Activated naive CD8-positive, alpha-beta T cell treated with anti-CD3 and anti-CD28 coated beads for 36 hours (primary cell): ENCODE measurements around the gene PCDHGA5. TPM values are rescaled to one million over a fixed set of nuclear protein-coding genes. Genes with fewer than 3 reads are reported as not detected.
A peak's percentile ranks its signal among the peaks of the same experiment; 100 is the strongest.
"Not testable (repeated sequence)": the region's sequence is repeated elsewhere in the genome, so short reads cannot be mapped to it uniquely, and the experiment has no call there.

Experiments
- DNase-seq: peaks from one replicate; pipeline ENCODE4 v3.0.0; 2021
- H3K27ac Mint-ChIP-seq: one replicate; pipeline ENCODE4 v1.8.0; 2022; ENCODE audit warnings: mild to moderate bottlenecking, moderate library complexity, mixed read lengths
- H3K27me3 Mint-ChIP-seq: one replicate; pipeline ENCODE4 v1.8.0; 2022; ENCODE audit warnings: mild to moderate bottlenecking, mixed read lengths
- H3K36me3 Mint-ChIP-seq: one replicate; pipeline ENCODE4 v1.8.0; 2021; ENCODE audit warnings: mild to moderate bottlenecking, mixed read lengths
- H3K4me1 Mint-ChIP-seq: one replicate; pipeline ENCODE4 v1.8.0; 2021; ENCODE audit warnings: mixed read lengths
- H3K4me3 Mint-ChIP-seq: one replicate; pipeline ENCODE4 v1.8.0; 2022; ENCODE audit warnings: mild to moderate bottlenecking, moderate library complexity, mixed read lengths
- H3K9me3 Mint-ChIP-seq: one replicate; pipeline ENCODE4 v1.8.0; 2022; ENCODE audit warnings: mixed read lengths
- total RNA-seq, 2 experiments: library from RNA; stranded (reverse); gene quantifications; one replicate each; pipeline ENCODE4 v1.2.3, GENCODE V29; 2021

Gene PCDHGA5
- total RNA-seq: under 1 TPM in 1 of 2 experiments, not detected in 1; 0.06 TPM

- Mint-ChIP-seq H3K27ac (no peak within 1 kb of the TSS), H3K27me3 (peaks cover 93% of the 10 kb centered on the region), H3K36me3 (peaks cover 37% of the 10 kb centered on the region), H3K9me3 (peaks cover 39% of the 10 kb centered on the region), H3K4me1 (peaks cover 5% of the 10 kb centered on the region), H3K4me3 (no peak within 1 kb of the TSS)
- no peak for DNase-seq
Observed at GRCh38 chr5:141363952-141364660, at the start of gene PCDHGA5. PCDHGA5 (plus strand) TSS chr5:141364162; CDS start chr5:141364331, 169 bp downstream.

GRCh38 chr5:141316963-141317362 is 47.0 kb upstream of the PCDHGA5 start:
- not testable (repeated sequence) for H3K4me3 Mint-ChIP-seq, DNase-seq, H3K27ac Mint-ChIP-seq, H3K27me3 Mint-ChIP-seq
- Mint-ChIP-seq H3K9me3 (peaks cover 60% of the 10 kb centered on the region), H3K36me3 (peaks cover 83% of the 10 kb centered on the region), H3K4me1 (peaks cover 21% of the 10 kb centered on the region)

GRCh38 chr5:141319202-141319601 is 44.8 kb upstream of the PCDHGA5 start:
- Mint-ChIP-seq H3K27ac (no peak overlapping the region), H3K36me3 (peaks cover 70% of the 10 kb centered on the region), H3K27me3 (no peaks in the 10 kb centered on the region), H3K4me3 (peak overlapping the region; percentile 97), H3K9me3 (peaks cover 52% of the 10 kb centered on the region), H3K4me1 (peaks cover 21% of the 10 kb centered on the region)
- DNase-seq: no peak

- H3K27me3 Mint-ChIP-seq: no peaks in the 10 kb centered on the region
- DNase-seq: no peak
- peaks cover 68% of the 10 kb centered on the region for H3K36me3 Mint-ChIP-seq
- peaks cover 21% of the 10 kb centered on the region for H3K4me1 Mint-ChIP-seq
- peak overlapping the region; percentile 99 for H3K27ac Mint-ChIP-seq
- peak overlapping the region; percentile 97 for H3K4me3 Mint-ChIP-seq
- H3K9me3 Mint-ChIP-seq: peaks cover 51% of the 10 kb centered on the region
Observed at GRCh38 chr5:141319699-141320098, 44.3 kb upstream of the PCDHGA5 start.

- Mint-ChIP-seq H3K27ac (peak within 1 kb of the TSS; percentile 99), H3K4me3 (peak within 1 kb of the TSS; percentile 97), H3K36me3 (peaks cover 61% of the 10 kb centered on the region), H3K4me1 (peaks cover 20% of the 10 kb centered on the region), H3K9me3 (peaks cover 46% of the 10 kb centered on the region), H3K27me3 (no peaks in the 10 kb centered on the region)
- peak; percentile 94 for DNase-seq
Observed at GRCh38 chr5:141320225-141321169, 43.5 kb upstream of the PCDHGA5 start, which contains the start of gene TAF7. TAF7 (minus strand) TSS chr5:141320784; CDS start chr5:141320044, 740 bp downstream.

- Mint-ChIP-seq H3K9me3 (peaks cover 40% of the 10 kb centered on the region), H3K27me3 (peaks cover 13% of the 10 kb centered on the region), H3K36me3 (peaks cover 52% of the 10 kb centered on the region), H3K4me1 (peaks cover 24% of the 10 kb centered on the region), H3K27ac (no peak overlapping the region), H3K4me3 (no peak overlapping the region)
- DNase-seq: no peak
Observed at GRCh38 chr5:141322261-141322660, 41.7 kb upstream of the PCDHGA5 start.

- H3K36me3 Mint-ChIP-seq: peaks cover 30% of the 10 kb centered on the region
- peak overlapping the region; percentile 91 for H3K4me3 Mint-ChIP-seq
Observed at GRCh38 chr5:141326088-141326854, 37.7 kb upstream of the PCDHGA5 start.

GRCh38 chr5:141328231-141328630 is 35.7 kb upstream of the PCDHGA5 start:
- Mint-ChIP-seq H3K4me1 (peaks cover 6% of the 10 kb centered on the region), H3K27ac (no peak overlapping the region), H3K4me3 (no peak overlapping the region), H3K9me3 (peaks cover 26% of the 10 kb centered on the region), H3K36me3 (peaks cover 27% of the 10 kb centered on the region), H3K27me3 (peaks cover 63% of the 10 kb centered on the region)
- DNase-seq: no peak

More at GRCh38 chr5:141326088-141326854, 37.7 kb upstream of the PCDHGA5 start:
- peaks cover 26% of the 10 kb centered on the region for H3K9me3 Mint-ChIP-seq
- peak overlapping the region; percentile 88 for H3K27ac Mint-ChIP-seq
- peaks cover 6% of the 10 kb centered on the region for H3K4me1 Mint-ChIP-seq
- peak; percentile 63 for DNase-seq
- peaks cover 49% of the 10 kb centered on the region for H3K27me3 Mint-ChIP-seq

- no peak within 1 kb of the TSS for H3K4me3 Mint-ChIP-seq
- peaks cover 6% of the 10 kb centered on the region for H3K4me1 Mint-ChIP-seq
- H3K27me3 Mint-ChIP-seq: peaks cover 84% of the 10 kb centered on the region
- no peak within 1 kb of the TSS for H3K27ac Mint-ChIP-seq
- H3K36me3 Mint-ChIP-seq: peaks cover 32% of the 10 kb centered on the region
- DNase-seq: no peak
- peaks cover 32% of the 10 kb centered on the region for H3K9me3 Mint-ChIP-seq
Observed at GRCh38 chr5:141330299-141331080, 33.5 kb upstream of the PCDHGA5 start, which contains the start of gene PCDHGA1. PCDHGA1 (plus strand) TSS chr5:141330514.

- H3K27ac Mint-ChIP-seq, H3K4me3 Mint-ChIP-seq, H3K4me1 Mint-ChIP-seq, DNase-seq: not testable (repeated sequence)
- Mint-ChIP-seq H3K9me3 (peaks cover 45% of the 10 kb centered on the region), H3K36me3 (peaks cover 29% of the 10 kb centered on the region), H3K27me3 (peaks cover 89% of the 10 kb centered on the region)
Observed at GRCh38 chr5:141332571-141332970, 31.4 kb upstream of the PCDHGA5 start.

GRCh38 chr5:141338538-141339306 is 25.2 kb upstream of the PCDHGA5 start, which contains the start of gene PCDHGA2:
PCDHGA2 (plus strand) TSS chr5:141338760.
- peaks cover 2% of the 10 kb centered on the region for H3K4me1 Mint-ChIP-seq
- no peak for DNase-seq
- peak within 1 kb of the TSS; percentile 26 for H3K4me3 Mint-ChIP-seq
- peaks cover 47% of the 10 kb centered on the region for H3K9me3 Mint-ChIP-seq
- peaks cover 94% of the 10 kb centered on the region for H3K27me3 Mint-ChIP-seq
- H3K27ac Mint-ChIP-seq: no peak within 1 kb of the TSS
- peaks cover 15% of the 10 kb centered on the region for H3K36me3 Mint-ChIP-seq

- not testable (repeated sequence) for H3K4me1 Mint-ChIP-seq, DNase-seq, H3K4me3 Mint-ChIP-seq, H3K27ac Mint-ChIP-seq
- Mint-ChIP-seq H3K9me3 (peaks cover 45% of the 10 kb centered on the region), H3K27me3 (peaks cover 91% of the 10 kb centered on the region), H3K36me3 (peaks cover 18% of the 10 kb centered on the region)
Observed at GRCh38 chr5:141340781-141341354, 23.1 kb upstream of the PCDHGA5 start.

- Mint-ChIP-seq H3K4me1 (peaks cover 2% of the 10 kb centered on the region), H3K9me3 (peaks cover 34% of the 10 kb centered on the region), H3K36me3 (peaks cover 17% of the 10 kb centered on the region), H3K4me3 (no peak overlapping the region), H3K27me3 (peaks cover 90% of the 10 kb centered on the region), H3K27ac (no peak overlapping the region)
- no peak for DNase-seq
Observed at GRCh38 chr5:141342773-141343172, 21.2 kb upstream of the PCDHGA5 start.
